Keratinocyte (primary cell): Measurements from ENCODE around the gene TXN. TPM values are rescaled to one million over a fixed set of nuclear protein-coding genes. Genes with fewer than 3 reads are reported as not detected.

Experiments used
- polyA plus RNA-seq, 5 experiments: library from polyadenylated mRNA; depleted of rRNA in 3 of 5; stranded (reverse) in 3 of 5; stranded (forward) in 1 of 5; unstranded in 1 of 5; fragments of >200 nt; gene quantifications; 1 replicate in 1 of 5; 2 replicates in 3 of 5; 3 replicates in 1 of 5; pipeline versions ENCODE4 v1.2.1 to v1.2.3, GENCODE V29; 2011 to 2012; ENCODE audit warnings: missing spikeins in 2 of 5, low read depth in 1 of 5, low replicate concordance in 1 of 5

The TXN gene
- polyA plus RNA-seq, 1 donor (not counting 4 experiments of a cell fraction or from before 2014, with no cell fraction given), result 1,127 TPM

Other genes with a start within 250 kb of the TXN start
- 0.01 TPM in 1 of 3 replicates, not detected in the others for gene C9orf152, start 48.3 kb downstream of the TXN start, polyA plus RNA-seq
- gene TXNDC8, start 81.4 kb upstream of the TXN start, polyA plus RNA-seq, result not detected in 3 replicates